ENCODE results near the gene LZTR1. TPM values are rescaled to one million over a fixed set of nuclear protein-coding genes. Genes with fewer than 3 reads are reported as not detected.

Gene LZTR1
- total and polyA plus RNA-seq, 2 of the 8 experiments (the other 6 are each of a cell fraction or from before 2014, with no cell fraction given), result 22.3 to 31.0 TPM

DNA sequence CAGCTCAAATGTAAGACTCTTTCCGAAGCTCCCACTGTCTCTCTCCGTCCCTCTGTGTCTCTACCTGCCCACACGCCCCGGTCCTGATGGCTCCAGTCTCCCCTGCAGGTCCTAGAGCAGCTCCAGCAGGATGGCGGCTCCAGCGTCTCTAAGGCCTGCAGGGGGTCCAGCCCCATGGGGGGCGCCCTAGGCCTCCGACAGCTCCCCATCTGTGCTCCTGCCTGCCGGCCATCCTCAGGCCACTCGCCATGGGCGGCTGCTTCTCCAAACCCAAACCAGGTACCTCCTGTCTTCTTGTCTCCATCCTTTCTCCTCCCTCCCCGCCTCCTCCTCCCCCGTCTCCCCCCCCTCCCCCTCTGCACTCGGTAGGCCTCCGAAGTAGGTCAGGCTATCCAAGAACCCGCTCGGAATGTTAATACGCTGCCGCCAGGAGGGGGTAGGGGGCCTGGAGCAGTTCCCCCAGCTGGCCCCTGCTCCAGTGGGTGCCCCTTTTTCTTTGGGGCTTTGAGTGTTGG lies 14.3 kb upstream of the LZTR1 start:
- CTCF ChIA-PET (ENCODE audit: partially characterized antibody), result interaction anchor here (0.7 to 10.9 kb wide), 6 partner anchors 8 to 82 kb away, joined by 3 to 115 read pairs (median 9); partner anchors contain the start of gene THAP7
- H2AK5ac ChIP-seq (ENCODE audit: low read depth, low read length), result no peak overlapping the region
- TF ChIP-seq PHF8 (conservative IDR thresholded peaks at IDR 0.05; ENCODE audit: low read depth, low read length) (no peak), FOSL1 (IDR thresholded peaks at IDR 0.05; ENCODE audit: insufficient read depth, low read depth, low read length) (no peak), SP2 (IDR thresholded peaks at IDR 0.05; ENCODE audit: low read length) (no peak), KDM4A (IDR thresholded peaks at IDR 0.05; ENCODE audit: low read depth, low read length, severe bottlenecking) (no peak), EZH2 (IDR thresholded peaks at IDR 0.05; ENCODE audit: low read depth, low read length, severe bottlenecking) (peak; percentile 22), POLR2AphosphoS5 (IDR thresholded peaks at IDR 0.05; ENCODE audit: low read depth, low read length) (peak; percentile 89), TCF12 (IDR thresholded peaks at IDR 0.05; ENCODE audit: low read depth, low read length) (peak; percentile 73; the same call in 1 of the 2 replicates), SAP30 (IDR thresholded peaks at IDR 0.05; ENCODE audit: insufficient read depth, insufficient replicate concordance, low read length) (no peak)
- H3K4me3 ChIP-seq (ENCODE audit: extremely low read depth in 1 of 4, insufficient read depth in 2 of 4, low read depth in 3 of 4, low read length in 4 of 4), result peak overlapping the region in 1 of 4 experiments; percentile 39; a peak in 2 of 8 replicates
- no peak overlapping the region for H3K14ac ChIP-seq (ENCODE audit: insufficient read length)
- no peak for FAIRE-seq
- H3K56ac ChIP-seq (replicated peaks; ENCODE audit: insufficient read length, low read depth, low read length), result no peak overlapping the region
- H3K4ac ChIP-seq (replicated peaks; ENCODE audit: insufficient read length, low read depth, low read length), result no peak overlapping the region
- H3K9ac ChIP-seq (replicated peaks in 1 of 4; ENCODE audit: extremely low read depth in 1 of 4, low read depth in 3 of 4, low read length in 3 of 4), result no peak overlapping the region
- H2BK15ac ChIP-seq (ENCODE audit: low read length), result no peak overlapping the region
- peaks cover 34 to 68% (median 56%) of the 10 kb centered on the region in 4 experiments for H3K27me3 ChIP-seq (replicated peaks in 1 of 4; ENCODE audit: control insufficient read depth in 3 of 4, extremely low read depth in 1 of 4, insufficient read depth in 3 of 4, low read length in 3 of 4)
- no peak overlapping the region for H4K91ac ChIP-seq (replicated peaks; ENCODE audit: insufficient read length, low read length)
- H2BK12ac ChIP-seq (ENCODE audit: low read depth, low read length), result no peak overlapping the region
- no peak overlapping the region for H4K8ac ChIP-seq (ENCODE audit: extremely low read depth, insufficient read depth, low read length)
- no peak overlapping the region for H2BK20ac ChIP-seq (ENCODE audit: low read length)
- H2BK120ac ChIP-seq (replicated peaks; ENCODE audit: low read depth, low read length), result no peak overlapping the region
- no peaks in the 10 kb centered on the region for H3K79me2 ChIP-seq (ENCODE audit: control insufficient read depth in 1 of 2, insufficient read depth in 2 of 2, low read length in 2 of 2)
- H4K5ac ChIP-seq (ENCODE audit: insufficient read length, low read depth, low read length), result no peak overlapping the region
- WGBS, 2 experiments (ENCODE audit: extremely low coverage in 1 of 2, insufficient coverage in 1 of 2, insufficient read length in 1 of 2, insufficient replicate concordance in 2 of 2, low coverage in 1 of 2, low lambda C conversion rate in 2 of 2, missing lambda C conversion rate in 1 of 2), result 19% methylated on average over 11 of the region's 19 CpGs; no CpG with 5 or more reads in 1 of the 2 experiments
- no peaks in the 10 kb centered on the region for H3K36me3 ChIP-seq (ENCODE audit: control insufficient read depth in 2 of 4, insufficient read depth in 4 of 4, low read length in 3 of 4)
- no peaks in the 10 kb centered on the region for H3K9me3 ChIP-seq (ENCODE audit: insufficient read depth in 2 of 2, low read depth in 1 of 2, low read length in 1 of 2)
- H3K18ac ChIP-seq (ENCODE audit: extremely low read depth, low read length), result no peak overlapping the region; the same call in 1 of the 2 replicates
- POLR2A ChIA-PET (ENCODE audit: partially characterized antibody), result interaction anchor here (1.8 to 2.2 kb wide), 3 partner anchors 10 to 79 kb away, joined by 5 to 15 read pairs (median 6); no protein-coding TSS in a partner anchor
- DNase-seq (ENCODE audit: low read depth in 1 of 2, low spot score in 2 of 2), result peak in 1 of 2 experiments; percentile 72
- H4K20me1 ChIP-seq (replicated peaks in 1 of 2; ENCODE audit: control insufficient read depth in 1 of 2, insufficient read depth in 2 of 2, low read length in 2 of 2), result peaks cover 6 to 11% of the 10 kb centered on the region in 2 experiments
- H3K23me2 ChIP-seq (ENCODE audit: low read depth, low read length), result peaks cover 2% of the 10 kb centered on the region; the same call in 1 of the 2 replicates
- H3K27ac ChIP-seq (ENCODE audit: low read depth, low read length), result no peak overlapping the region
- no peak overlapping the region for H2AFZ ChIP-seq (ENCODE audit: low read length)
- H3K4me1 ChIP-seq (replicated peaks in 1 of 4; ENCODE audit: control insufficient read depth in 3 of 4, insufficient read depth in 4 of 4, low read length in 3 of 4), result peaks cover 0 to 19% (median 13%) of the 10 kb centered on the region in 4 experiments; a peak in 6 of 7 replicates
- no peaks in the 10 kb centered on the region for H3K79me1 ChIP-seq (ENCODE audit: low read depth, low read length)
- no peak overlapping the region for H3K23ac ChIP-seq (ENCODE audit: insufficient read length)
- peak overlapping the region; percentile 35 to 61 for H3K4me2 ChIP-seq (ENCODE audit: insufficient read depth in 1 of 2, low read depth in 2 of 2, low read length in 2 of 2)
- H2BK5ac ChIP-seq (ENCODE audit: low read depth, low read length), result no peak overlapping the region
